Mesendoderm (in vitro differentiated cells): ENCODE measurements around the gene KLK4. TPM values are rescaled to one million over a fixed set of nuclear protein-coding genes. Genes with fewer than 3 reads are reported as not detected.

Experiments used
- DNase-seq: peaks from one replicate; pipeline ENCODE4 v3.0.0; 2013
- H2AK5ac ChIP-seq: 2 replicates; pipeline ENCODE4 v1.6.1; 2013; ENCODE audit warnings: low read length, inconsistent platforms
- H2BK120ac ChIP-seq: 2 replicates; pipeline ENCODE4 v1.6.1; 2013; ENCODE audit warnings: low read depth, mild to moderate bottlenecking, low read length, moderate library complexity, mixed read lengths
- H2BK15ac ChIP-seq: replicated peaks from 2 replicates; pipeline ENCODE4 v1.6.1; 2013; ENCODE audit warnings: low read depth, mild to moderate bottlenecking, moderate library complexity
- H2BK5ac ChIP-seq: 2 replicates; pipeline ENCODE4 v1.6.1; 2013; ENCODE audit warnings: low read length, inconsistent platforms
- H3K18ac ChIP-seq: 2 replicates; pipeline ENCODE4 v1.6.1; 2013; ENCODE audit warnings: mild to moderate bottlenecking, low read length, mixed read lengths
- H3K23ac ChIP-seq: one replicate; pipeline ENCODE4 v1.6.1; 2013; ENCODE audit warnings: low read length
- H3K27ac ChIP-seq: 2 replicates; pipeline ENCODE4 v1.5.1; 2013; ENCODE audit warnings: low read depth, mild to moderate bottlenecking, inconsistent platforms, low read length, moderate library complexity
- H3K27me3 ChIP-seq: 2 replicates; pipeline ENCODE4 v1.6.1; 2013; ENCODE audit warnings: low read length, control low read depth, mild to moderate bottlenecking, inconsistent platforms; ENCODE audit not compliant: insufficient read depth, poor library complexity
- H3K36me3 ChIP-seq: 2 replicates; pipeline ENCODE4 v1.6.1; 2013; ENCODE audit warnings: low read length, inconsistent platforms; ENCODE audit not compliant: control insufficient read depth, insufficient read depth
- H3K4ac ChIP-seq: one replicate; pipeline ENCODE4 v1.6.1; 2013; ENCODE audit warnings: low read depth, mild to moderate bottlenecking, low read length, moderate library complexity
- H3K4me1 ChIP-seq: 2 replicates; pipeline ENCODE4 v1.6.1; 2013; ENCODE audit warnings: low read depth, low read length, inconsistent platforms; ENCODE audit not compliant: control insufficient read depth
- H3K4me2 ChIP-seq: 2 replicates; pipeline ENCODE4 v1.6.1; 2013; ENCODE audit warnings: low read length
- H3K4me3 ChIP-seq: 2 replicates; pipeline ENCODE4 v1.5.1; 2013; ENCODE audit warnings: mild to moderate bottlenecking, low read length
- H3K56ac ChIP-seq: one replicate; pipeline ENCODE4 v1.6.1; 2013; ENCODE audit warnings: low read length
- H3K79me1 ChIP-seq: 2 replicates; pipeline ENCODE4 v1.6.1; 2013; ENCODE audit warnings: low read length, inconsistent platforms
- H3K79me2 ChIP-seq: 2 replicates; pipeline ENCODE4 v1.6.1; 2013; ENCODE audit warnings: mild to moderate bottlenecking, low read length; ENCODE audit not compliant: control insufficient read depth, insufficient read depth
- H3K9ac ChIP-seq: 2 replicates; pipeline ENCODE4 v1.6.1; 2013; ENCODE audit warnings: low read length, inconsistent platforms
- H4K5ac ChIP-seq: one replicate; pipeline ENCODE4 v1.6.1; 2013; ENCODE audit warnings: low read length
- H4K8ac ChIP-seq: one replicate; pipeline ENCODE4 v1.6.1; 2013; ENCODE audit warnings: low read depth, mild to moderate bottlenecking, control low read depth, low read length, moderate library complexity
- WGBS: extraction: QIAGEN DNeasy Blood & Tissue Kit; methylation state at CpG from one replicate; pipeline ENCODE4 v1.1.7; 2013; ENCODE audit warnings: low lambda C conversion rate, missing lambda C conversion rate; ENCODE audit not compliant: insufficient coverage; ENCODE audit errors: extremely low coverage; 5-methylcytosine and 5-hydroxymethylcytosine counted together
- polyA plus RNA-seq, 2 experiments: library from polyadenylated mRNA; stranded (reverse); fragments of 200-250 nt; gene quantifications; one replicate each; pipeline ENCODE4 v1.2.3, GENCODE V29; 2013

Gene KLK4
- polyA plus RNA-seq (2013, experiment 1 of 2), result 0.03 TPM
- not detected for polyA plus RNA-seq (2013, experiment 2 of 2)

DNA sequence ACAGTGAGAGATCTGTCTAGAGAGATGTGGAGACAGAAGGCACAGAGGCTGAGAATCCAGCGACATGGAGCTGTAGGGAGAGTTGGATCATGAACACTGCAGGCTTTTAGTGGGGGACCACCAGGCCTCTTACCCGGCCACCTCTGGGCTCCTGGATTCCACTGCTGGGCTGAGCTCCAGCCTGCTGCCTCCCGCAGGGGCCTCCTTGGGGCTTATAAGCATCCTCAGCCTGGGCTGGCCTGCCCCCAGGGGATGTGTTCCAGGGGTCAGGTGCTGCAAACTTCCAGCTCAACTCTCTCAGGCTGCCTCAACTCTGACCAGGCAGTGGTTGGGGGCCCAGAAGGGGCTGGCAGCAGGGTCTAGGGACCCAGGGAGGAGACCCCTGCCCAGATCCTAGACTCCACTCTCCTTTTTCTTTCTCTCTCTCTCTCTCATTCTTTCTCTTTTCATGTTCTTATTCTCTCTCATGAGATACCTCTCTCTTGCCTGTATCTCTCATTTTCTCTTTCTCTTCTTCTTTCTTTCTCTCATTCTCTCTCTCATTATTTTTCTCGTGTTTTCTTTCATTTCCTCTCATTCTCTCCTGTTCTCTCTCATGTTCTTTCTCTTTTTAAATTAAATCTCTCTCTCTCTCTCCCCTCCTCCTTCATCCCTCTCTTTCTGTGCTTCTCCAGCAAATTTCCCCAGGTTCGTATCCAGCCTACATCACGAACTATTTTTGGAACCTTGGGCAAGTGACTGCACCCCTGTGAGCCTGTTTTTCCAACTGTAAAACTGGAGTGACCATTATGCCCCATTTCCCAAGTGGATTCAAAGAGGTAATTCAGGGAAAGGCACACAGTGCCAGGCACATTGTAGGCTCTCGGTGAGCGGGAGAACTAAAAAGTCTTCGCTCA, at the start of gene KLK4:
TSS of gene KLK4 (minus strand) at position 190 of the 896 bp plus-strand sequence. CDS start 657 bp downstream, outside the sequence.
- H3K79me2 ChIP-seq, result no peaks in the 10 kb centered on the region
- H4K5ac ChIP-seq, result no peak within 1 kb of the TSS
- H3K9ac ChIP-seq, result no peak within 1 kb of the TSS
- H2BK5ac ChIP-seq, result no peak within 1 kb of the TSS
- no peaks in the 10 kb centered on the region for H3K79me1 ChIP-seq
- no peak within 1 kb of the TSS for H4K8ac ChIP-seq
- no peak within 1 kb of the TSS for H3K56ac ChIP-seq
- no peak within 1 kb of the TSS for H3K27ac ChIP-seq
- H3K18ac ChIP-seq, result no peak within 1 kb of the TSS
- H3K4me3 ChIP-seq, result no peak within 1 kb of the TSS
- no peak for DNase-seq
- H2AK5ac ChIP-seq, result no peak within 1 kb of the TSS
- WGBS, result 100% methylated on average over 2 of the region's 9 CpGs
- H3K27me3 ChIP-seq, result peaks cover 17% of the 10 kb centered on the region
- H3K4me1 ChIP-seq, result no peaks in the 10 kb centered on the region
- H3K4ac ChIP-seq, result no peak within 1 kb of the TSS
- no peak within 1 kb of the TSS for H3K4me2 ChIP-seq
- H2BK120ac ChIP-seq, result no peak within 1 kb of the TSS
- no peaks in the 10 kb centered on the region for H3K36me3 ChIP-seq
- no peak within 1 kb of the TSS for H2BK15ac ChIP-seq
- H3K23ac ChIP-seq, result no peak within 1 kb of the TSS

GRCh38 chr19:50959731-50960500, 48.7 kb upstream of the KLK4 start:
- H3K18ac ChIP-seq, result no peak overlapping the region
- H3K79me1 ChIP-seq, result no peaks in the 10 kb centered on the region
- H3K4me2 ChIP-seq, result no peak overlapping the region
- no peak for DNase-seq
- H3K36me3 ChIP-seq, result no peaks in the 10 kb centered on the region
- no peak overlapping the region for H3K27ac ChIP-seq
- H3K4ac ChIP-seq, result no peak overlapping the region
- no peak overlapping the region for H2BK120ac ChIP-seq
- no peak overlapping the region for H2AK5ac ChIP-seq
- no peaks in the 10 kb centered on the region for H3K27me3 ChIP-seq
- no peak overlapping the region for H4K8ac ChIP-seq
- no CpG with 5 or more reads among the region's 9 CpGs for WGBS
- no peak overlapping the region for H2BK5ac ChIP-seq
- H3K79me2 ChIP-seq, result no peaks in the 10 kb centered on the region
- H3K4me1 ChIP-seq, result no peaks in the 10 kb centered on the region
- H2BK15ac ChIP-seq, result no peak overlapping the region
- H3K4me3 ChIP-seq, result no peak overlapping the region
- H3K56ac ChIP-seq, result no peak overlapping the region
- no peak overlapping the region for H3K9ac ChIP-seq
- no peak overlapping the region for H4K5ac ChIP-seq
- H3K23ac ChIP-seq, result no peak overlapping the region

GRCh38 chr19:50957587-50957986, 46.4 kb upstream of the KLK4 start:
- no peak for DNase-seq
- no peaks in the 10 kb centered on the region for H3K79me2 ChIP-seq
- H2BK15ac ChIP-seq, result no peak overlapping the region
- H3K79me1 ChIP-seq, result no peaks in the 10 kb centered on the region
- H3K18ac ChIP-seq, result no peak overlapping the region
- no peak overlapping the region for H2AK5ac ChIP-seq
- no peaks in the 10 kb centered on the region for H3K4me1 ChIP-seq
- H4K8ac ChIP-seq, result no peak overlapping the region
- no peak overlapping the region for H3K23ac ChIP-seq
- H3K9ac ChIP-seq, result no peak overlapping the region
- H3K4me3 ChIP-seq, result no peak overlapping the region
- no peak overlapping the region for H3K56ac ChIP-seq
- no peak overlapping the region for H3K27ac ChIP-seq
- no peak overlapping the region for H2BK5ac ChIP-seq
- H3K4me2 ChIP-seq, result no peak overlapping the region
- no CpG with 5 or more reads among the region's 8 CpGs for WGBS
- H3K4ac ChIP-seq, result no peak overlapping the region
- no peak overlapping the region for H2BK120ac ChIP-seq
- H3K36me3 ChIP-seq, result no peaks in the 10 kb centered on the region
- H4K5ac ChIP-seq, result no peak overlapping the region
- no peaks in the 10 kb centered on the region for H3K27me3 ChIP-seq

- Histone ChIP-seq H2AK5ac (no peak within 1 kb of the TSS), H3K9ac (no peak within 1 kb of the TSS), H4K8ac (no peak within 1 kb of the TSS), H3K27me3 (no peaks in the 10 kb centered on the region), H3K23ac (no peak within 1 kb of the TSS), H2BK120ac (no peak within 1 kb of the TSS), H3K36me3 (no peaks in the 10 kb centered on the region), H3K18ac (no peak within 1 kb of the TSS), H3K56ac (no peak within 1 kb of the TSS), H3K4me3 (no peak within 1 kb of the TSS), H3K79me1 (no peaks in the 10 kb centered on the region), H3K4me1 (no peaks in the 10 kb centered on the region), H3K4ac (no peak within 1 kb of the TSS), H3K79me2 (no peaks in the 10 kb centered on the region), H2BK5ac (no peak within 1 kb of the TSS), H3K4me2 (no peak within 1 kb of the TSS), H2BK15ac (no peak within 1 kb of the TSS), H4K5ac (no peak within 1 kb of the TSS), H3K27ac (no peak within 1 kb of the TSS)
- peak; percentile 45 for DNase-seq
- no CpG with 5 or more reads among the region's 7 CpGs for WGBS
Observed at GRCh38 chr19:50952910-50953309, 41.7 kb upstream of the KLK4 start, which contains the start of gene KLK5. TSS of gene KLK5 (minus strand) at chr19:50953038. CDS start at chr19:50952657, 381 bp downstream.

DNA sequence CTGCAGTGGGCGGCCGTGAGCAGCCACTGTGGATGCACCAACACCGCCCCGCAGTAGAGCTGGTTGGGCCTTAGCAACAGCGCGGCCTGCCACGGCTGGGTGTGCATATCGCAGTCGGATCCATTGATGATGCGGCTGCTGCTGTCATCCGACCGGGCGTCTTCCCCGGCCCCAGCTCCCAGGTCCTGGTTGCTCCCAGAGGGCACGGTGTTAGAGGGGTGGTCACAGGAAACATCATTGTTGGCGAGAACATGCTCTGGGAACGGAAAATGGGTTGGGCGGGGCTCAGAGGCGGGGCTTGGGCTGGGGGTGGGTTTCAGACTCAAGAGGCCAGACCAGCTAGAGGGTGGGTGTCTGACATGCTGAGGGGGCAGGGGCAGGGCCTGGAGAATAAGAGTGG, 38.7 kb upstream of the KLK4 start:
- Histone ChIP-seq H4K5ac (no peak overlapping the region), H3K56ac (no peak overlapping the region), H3K4ac (no peak overlapping the region), H3K79me2 (no peaks in the 10 kb centered on the region), H3K18ac (no peak overlapping the region), H2AK5ac (no peak overlapping the region), H2BK5ac (no peak overlapping the region), H2BK120ac (no peak overlapping the region), H4K8ac (no peak overlapping the region), H3K4me2 (no peak overlapping the region), H3K79me1 (no peaks in the 10 kb centered on the region), H2BK15ac (no peak overlapping the region), H3K4me1 (no peaks in the 10 kb centered on the region), H3K27ac (no peak overlapping the region), H3K36me3 (no peaks in the 10 kb centered on the region), H3K23ac (no peak overlapping the region), H3K4me3 (no peak overlapping the region), H3K27me3 (no peaks in the 10 kb centered on the region), H3K9ac (no peak overlapping the region)
- no CpG with 5 or more reads among the region's 19 CpGs for WGBS
- peak; percentile 11 for DNase-seq
